H1 (cell line): Measurements from ENCODE around the gene PCDHGB1. TPM values are rescaled to one million over a fixed set of nuclear protein-coding genes. Genes with fewer than 3 reads are reported as not detected.

Experiments
- CTCF ChIA-PET: fragments of 300-600 bp; sonication (Branson Sonifier 250); formaldehyde crosslinking; loops from one replicate; lab custom pipeline; 2021; ENCODE audit not compliant: partially characterized antibody; lab: Charles Lee
- POLR2A ChIA-PET: fragments of 300-600 bp; sonication (Branson Sonifier 250); formaldehyde crosslinking; loops from one replicate; lab custom pipeline; 2021; ENCODE audit warnings: inconsistent platforms; ENCODE audit not compliant: partially characterized antibody; lab: Charles Lee
- DNase-seq, 2 experiments: peaks; one replicate each; pipeline versions ENCODE4 v3.0.0 to v3.0.0-alpha.2; 2010 to 2022; ENCODE audit warnings: low spot score in 2 of 2, low read depth in 1 of 2, mixed read lengths in 1 of 2
- FAIRE-seq: peaks from 2 replicates; lab custom pipeline; 2011; peaks lifted over from hg19 to GRCh38; lab: Jason Lieb, UNC
- H2AFZ ChIP-seq: 2 replicates; pipeline ENCODE4 v1.8.1; 2012; ENCODE audit warnings: low read length, inconsistent platforms
- H2AK5ac ChIP-seq: 2 replicates; pipeline ENCODE4 v1.6.1; 2013; ENCODE audit warnings: low read depth, low read length
- H2BK120ac ChIP-seq: replicated peaks from 2 replicates; pipeline ENCODE3; 2013; ENCODE audit warnings: low read depth, low read length, inconsistent platforms
- H2BK12ac ChIP-seq: 2 replicates; pipeline ENCODE4 v1.6.1; 2013; ENCODE audit warnings: low read depth, low read length
- H2BK15ac ChIP-seq: 2 replicates; pipeline ENCODE4 v1.6.1; 2013; ENCODE audit warnings: low read length
- H2BK20ac ChIP-seq: 2 replicates; pipeline ENCODE4 v1.6.1; 2013; ENCODE audit warnings: low read length
- H2BK5ac ChIP-seq: 2 replicates; pipeline ENCODE4 v1.6.1; 2013; ENCODE audit warnings: low read depth, low read length
- H3K14ac ChIP-seq: 2 replicates; pipeline ENCODE4 v1.6.1; 2013; ENCODE audit warnings: inconsistent platforms; ENCODE audit not compliant: insufficient read length
- H3K18ac ChIP-seq: 2 replicates; pipeline ENCODE4 v1.6.1; 2013; ENCODE audit warnings: low read length; ENCODE audit errors: extremely low read depth
- H3K23ac ChIP-seq: 2 replicates; pipeline ENCODE4 v1.6.1; 2013; ENCODE audit warnings: inconsistent platforms; ENCODE audit not compliant: insufficient read length
- H3K23me2 ChIP-seq: 2 replicates; pipeline ENCODE4 v1.6.1; 2013; ENCODE audit warnings: low read depth, low read length
- H3K27ac ChIP-seq: 2 replicates; pipeline ENCODE4 v1.6.1; 2011; ENCODE audit warnings: low read depth, low read length, inconsistent platforms
- H3K27me3 ChIP-seq, 4 experiments: replicated peaks in 1 of 4; 1 replicate in 1 of 4; 2 replicates in 3 of 4; pipeline versions ENCODE4 v1.6.1 to v1.8.1; 2011 to 2013; ENCODE audit warnings: low read length in 3 of 4, mild to moderate bottlenecking in 3 of 4, inconsistent platforms in 2 of 4, mixed read lengths in 2 of 4, moderate library complexity in 1 of 4; ENCODE audit not compliant: control insufficient read depth in 3 of 4, insufficient read depth in 3 of 4; ENCODE audit errors: extremely low read depth in 1 of 4
- H3K36me3 ChIP-seq, 4 experiments: 2 replicates each; pipeline versions ENCODE4 v1.6.1 to v1.8.1; 2011 to 2013; ENCODE audit warnings: mild to moderate bottlenecking in 4 of 4, low read length in 3 of 4, moderate library complexity in 2 of 4, control low read depth in 1 of 4, inconsistent platforms in 1 of 4; ENCODE audit not compliant: insufficient read depth in 4 of 4, control insufficient read depth in 2 of 4
- H3K4ac ChIP-seq: replicated peaks from 2 replicates; pipeline ENCODE3; 2013; ENCODE audit warnings: low read length, low read depth, mixed read lengths, inconsistent platforms; ENCODE audit not compliant: insufficient read length
- H3K4me1 ChIP-seq, 4 experiments: replicated peaks in 1 of 4; 1 replicate in 1 of 4; 2 replicates in 3 of 4; pipeline versions ENCODE4 v1.6.1 to v1.8.1; 2011 to 2013; ENCODE audit warnings: low read length in 3 of 4, inconsistent platforms in 2 of 4, mixed read lengths in 1 of 4; ENCODE audit not compliant: insufficient read depth in 4 of 4, control insufficient read depth in 3 of 4
- H3K4me2 ChIP-seq, 2 experiments: 2 replicates each; pipeline versions ENCODE4 v1.6.1 to v1.8.1; 2011 to 2013; ENCODE audit warnings: low read depth in 2 of 2, low read length in 2 of 2, control low read depth in 1 of 2, inconsistent platforms in 1 of 2, mild to moderate bottlenecking in 1 of 2; ENCODE audit not compliant: insufficient read depth in 1 of 2
- H3K4me3 ChIP-seq, 4 experiments: fragments of 200-600, 300-600 bp in 1 of 4; sonication (generic), shearing (Covaris generic), sonication (Bioruptor Twin) in 1 of 4; 2 replicates each; pipeline versions ENCODE4 v1.5.1 to v1.8.1; 2011 to 2016; ENCODE audit warnings: low read length in 4 of 4, low read depth in 3 of 4, control low read depth in 2 of 4, inconsistent platforms in 2 of 4, mild to moderate bottlenecking in 2 of 4, mixed read lengths in 1 of 4, moderate library complexity in 1 of 4; ENCODE audit not compliant: insufficient read depth in 2 of 4; ENCODE audit errors: extremely low read depth in 1 of 4
- H3K56ac ChIP-seq: replicated peaks from 2 replicates; pipeline ENCODE3; 2013; ENCODE audit warnings: low read depth, mild to moderate bottlenecking, mixed read lengths, low read length, inconsistent platforms; ENCODE audit not compliant: insufficient read length
- H3K79me1 ChIP-seq: 2 replicates; pipeline ENCODE4 v1.6.1; 2013; ENCODE audit warnings: low read depth, low read length, control low read depth
- H3K79me2 ChIP-seq, 2 experiments: 2 replicates each; pipeline versions ENCODE4 v1.6.1 to v1.8.1; 2012 to 2013; ENCODE audit warnings: low read length in 2 of 2, mild to moderate bottlenecking in 2 of 2, inconsistent platforms in 1 of 2; ENCODE audit not compliant: insufficient read depth in 2 of 2, control insufficient read depth in 1 of 2
- H3K9ac ChIP-seq, 4 experiments: replicated peaks in 1 of 4; 1 replicate in 1 of 4; 2 replicates in 3 of 4; pipeline versions ENCODE4 v1.6.1 to v1.8.1; 2011 to 2013; ENCODE audit warnings: low read depth in 3 of 4, low read length in 3 of 4, control low read depth in 2 of 4, mild to moderate bottlenecking in 2 of 4, moderate library complexity in 2 of 4, inconsistent platforms in 1 of 4; ENCODE audit errors: extremely low read depth in 1 of 4
- H3K9me3 ChIP-seq, 2 experiments: 2 replicates each; pipeline versions ENCODE4 v1.6.1 to v1.8.1; 2012 to 2013; ENCODE audit warnings: mild to moderate bottlenecking in 2 of 2, moderate library complexity in 2 of 2, control low read depth in 1 of 2, inconsistent platforms in 1 of 2, low read depth in 1 of 2, low read length in 1 of 2, mixed read lengths in 1 of 2; ENCODE audit not compliant: insufficient read depth in 2 of 2
- H4K20me1 ChIP-seq, 2 experiments: replicated peaks in 1 of 2; 2 replicates each; pipeline versions ENCODE3 to v1.8.1; 2011 to 2013; ENCODE audit warnings: inconsistent platforms in 2 of 2, low read length in 2 of 2, mild to moderate bottlenecking in 1 of 2; ENCODE audit not compliant: insufficient read depth in 2 of 2, control insufficient read depth in 1 of 2
- H4K5ac ChIP-seq: 2 replicates; pipeline ENCODE4 v1.6.1; 2013; ENCODE audit warnings: low read length, low read depth, mixed read lengths, inconsistent platforms; ENCODE audit not compliant: insufficient read length
- H4K8ac ChIP-seq: 2 replicates; pipeline ENCODE4 v1.8.0; 2013; ENCODE audit warnings: mild to moderate bottlenecking, moderate library complexity, low read length, inconsistent platforms; ENCODE audit not compliant: insufficient read depth; ENCODE audit errors: extremely low read depth
- H4K91ac ChIP-seq: replicated peaks from 2 replicates; pipeline ENCODE3; 2013; ENCODE audit warnings: low read length, mixed read lengths, inconsistent platforms; ENCODE audit not compliant: insufficient read length
- ATF3 ChIP-seq: IDR thresholded peaks from 2 replicates; pipeline ENCODE4 v1.6.1; 2011; ENCODE audit warnings: low read depth, mild to moderate bottlenecking, low read length; ENCODE audit not compliant: insufficient read depth
- BACH1 ChIP-seq: IDR thresholded peaks from 2 replicates; pipeline ENCODE4 v1.6.1; 2012; ENCODE audit warnings: low read length, improper control_type of control experiment
- BRCA1 ChIP-seq: IDR thresholded peaks from 2 replicates; pipeline ENCODE4 v1.6.1; 2012; ENCODE audit warnings: low read depth, low read length, improper control_type of control experiment
- CBX5 ChIP-seq: fragments of 300-800, 300-1000 bp; sonication (generic); IDR thresholded peaks from 2 replicates; pipeline ENCODE4 v1.7.1; 2016; ENCODE audit warnings: antibody characterized with exemption, low read length, low read depth
- FOSL1 ChIP-seq: IDR thresholded peaks from 2 replicates; pipeline ENCODE4 v1.6.1; 2011; ENCODE audit warnings: mild to moderate bottlenecking, low read depth, low read length, moderate library complexity; ENCODE audit not compliant: insufficient read depth
- GTF2F1 ChIP-seq: IDR thresholded peaks from 2 replicates; pipeline ENCODE4 v1.6.1; 2012; ENCODE audit warnings: low read depth, low read length, improper control_type of control experiment, borderline replicate concordance
- HDAC2 ChIP-seq, 2 experiments: fragments of 300-600 bp in 1 of 2; sonication (generic) in 1 of 2; IDR thresholded peaks; 2 replicates each; pipeline ENCODE4 v1.6.1; 2011 to 2012; ENCODE audit warnings: low read depth in 2 of 2, low read length in 2 of 2, mild to moderate bottlenecking in 2 of 2, moderate library complexity in 2 of 2, borderline replicate concordance in 1 of 2, inconsistent platforms in 1 of 2
- HDAC6 ChIP-seq: IDR thresholded peaks from one replicate; pipeline ENCODE4 v1.7.1; 2012; ENCODE audit warnings: low read depth, mild to moderate bottlenecking, inconsistent platforms, low read length, moderate library complexity
- KDM5A ChIP-seq: fragments of 200-600 bp; IDR thresholded peaks from 2 replicates; pipeline ENCODE4 v1.7.1; 2012; ENCODE audit warnings: mild to moderate bottlenecking, low read length, inconsistent platforms, mixed read lengths
- POU5F1 ChIP-seq: IDR thresholded peaks from 2 replicates; pipeline ENCODE4 v1.6.1; 2011; ENCODE audit warnings: low read depth, mild to moderate bottlenecking, low read length, moderate library complexity
- RBBP5 ChIP-seq: IDR thresholded peaks from 2 replicates; pipeline ENCODE4 v1.7.1; 2012; ENCODE audit warnings: low read depth, mild to moderate bottlenecking, inconsistent platforms, low read length, moderate library complexity, borderline replicate concordance
- RXRA ChIP-seq: IDR thresholded peaks from 2 replicates; pipeline ENCODE4 v1.6.1; 2011; ENCODE audit warnings: low read depth, mild to moderate bottlenecking, low read length, moderate library complexity; ENCODE audit not compliant: insufficient read depth
- SIRT6 ChIP-seq: IDR thresholded peaks from one replicate; pipeline ENCODE4 v1.7.1; 2012; ENCODE audit warnings: low read length, inconsistent platforms
- SIX5 ChIP-seq: IDR thresholded peaks from 2 replicates; pipeline ENCODE4 v1.6.1; 2011; ENCODE audit warnings: mild to moderate bottlenecking, low read depth, low read length
- WGBS, 2 experiments: shearing (Covaris generic) in 1 of 2; methylation state at CpG; one replicate each; pipeline versions ENCODE4 v1.1.6 to v1.1.7; 2013 to 2015; ENCODE audit warnings: low lambda C conversion rate in 2 of 2, mixed read lengths in 2 of 2, inconsistent platforms in 1 of 2, low coverage in 1 of 2, missing lambda C conversion rate in 1 of 2; ENCODE audit not compliant: insufficient replicate concordance in 2 of 2, insufficient coverage in 1 of 2, insufficient read length in 1 of 2; ENCODE audit errors: extremely low coverage in 1 of 2, missing lambda C conversion rate in 1 of 2; 5-methylcytosine and 5-hydroxymethylcytosine counted together
- polyA plus RNA-seq, 7 experiments: library from polyadenylated mRNA; depleted of rRNA in 3 of 7; stranded (reverse) in 5 of 7; unstranded in 2 of 7; fragments of >200 nt in 5 of 7; fragments of 200-250 nt in 2 of 7; gene quantifications; 1 replicate in 5 of 7; 2 replicates in 1 of 7; 4 replicates in 1 of 7; pipeline versions ENCODE4 v1.2.1 to v1.2.3, GENCODE V29; 2011 to 2013; ENCODE audit warnings: missing spikeins in 2 of 7, mixed read lengths in 2 of 7
- total RNA-seq: library from RNA; stranded (reverse); fragmentation: NEBNext Ultra II Directional; extraction: Animal tissue kit (Norgen Biotek cat#: 25700); gene quantifications from 2 replicates; pipeline ENCODE4 v1.2.1, GENCODE V29; 2021

Gene PCDHGB1
- total and polyA plus RNA-seq, 2 of the 8 experiments (the other 6 are each of a cell fraction or from before 2014, with no cell fraction given), result 1.3 to 2.8 TPM

GRCh38 chr5:141342773-141343172 lies 7.1 kb upstream of the PCDHGB1 start:
- H3K4me2 ChIP-seq, result no peak overlapping the region
- H3K79me1 ChIP-seq, result no peaks in the 10 kb centered on the region
- no peak overlapping the region for H3K9ac ChIP-seq
- no peak overlapping the region for H3K18ac ChIP-seq
- FAIRE-seq, result no peak
- H3K14ac ChIP-seq, result no peak overlapping the region
- H2BK20ac ChIP-seq, result no peak overlapping the region
- no peak for DNase-seq
- no peak overlapping the region for H2AFZ ChIP-seq
- no peak overlapping the region for H4K91ac ChIP-seq
- H3K4ac ChIP-seq, result no peak overlapping the region
- no peaks in the 10 kb centered on the region for H3K4me1 ChIP-seq
- no peak overlapping the region for H3K27ac ChIP-seq
- no peaks in the 10 kb centered on the region for H3K79me2 ChIP-seq
- ChIA-PET POLR2A (no interaction called here), CTCF (interaction anchor here (0.8 to 4.8 kb wide), 26 partner anchors 8 to 224 kb away, joined by 3 to 21 read pairs (median 4); partner anchors contain the start of genes PCDHB14, PCDHB15, PCDHB4 and PCDHGA1)
- no peak overlapping the region for H4K8ac ChIP-seq
- H3K4me3 ChIP-seq, result no peak overlapping the region
- no peak overlapping the region for H2BK120ac ChIP-seq
- H2BK5ac ChIP-seq, result no peak overlapping the region
- H3K23ac ChIP-seq, result no peak overlapping the region
- H3K56ac ChIP-seq, result no peak overlapping the region
- H3K9me3 ChIP-seq, result peaks cover 33 to 46% of the 10 kb centered on the region in 2 experiments; a peak in 3 of 4 replicates
- no peak overlapping the region for H2AK5ac ChIP-seq
- no peak overlapping the region for H2BK12ac ChIP-seq
- no peak overlapping the region for H4K5ac ChIP-seq
- H4K20me1 ChIP-seq, result no peaks in the 10 kb centered on the region
- no peak overlapping the region for H2BK15ac ChIP-seq
- no peaks in the 10 kb centered on the region for H3K27me3 ChIP-seq
- no peaks in the 10 kb centered on the region for H3K23me2 ChIP-seq
- 85% methylated on average over 1 of the region's 1 CpG; no CpG with 5 or more reads in 1 of the 2 experiments for WGBS, 2 experiments
- no peaks in the 10 kb centered on the region for H3K36me3 ChIP-seq
- TF ChIP-seq BACH1 (no peak), SIRT6 (no peak), KDM5A (no peak), RXRA (no peak), GTF2F1 (no peak), CBX5 (no peak), SIX5 (no peak), POU5F1 (no peak), ATF3 (no peak), RBBP5 (no peak), HDAC6 (no peak), FOSL1 (no peak), HDAC2 (IDR thresholded peaks at IDR 0.05; ENCODE audit: borderline replicate concordance in 1 of 2, low read depth in 2 of 2, low read length in 2 of 2) (no peak), BRCA1 (no peak)
